Body of pancreas (tissue), 4 donors: Measurements from ENCODE around the gene LIX1L.

Experiments
- CTCF ChIP-seq, 7 experiments: fragments of 450-650 bp in 4 of 7; fragments of 200-600 bp in 3 of 7; sonication (generic) in 3 of 7; IDR thresholded peaks; one replicate each; pipeline ENCODE4 v1.5.1; 2016 to 2019; ENCODE audit warnings: antibody characterized with exemption in 7 of 7
- POLR2A ChIP-seq, 3 donors: fragments of 450-650 bp; IDR thresholded peaks; one replicate each; pipeline ENCODE4 v1.6.1; 2016; ENCODE audit warnings: antibody characterized with exemption in 3 of 3, mild to moderate bottlenecking in 2 of 3

GRCh38 chr1:145897969-145898368 is 59.8 kb downstream of the LIX1L start:
- no peak for TF ChIP-seq CTCF (IDR thresholded peaks at IDR 0.05)
- no peak for TF ChIP-seq POLR2A (IDR thresholded peaks at IDR 0.05)
